ENCODE measurements around the gene PDE11A. TPM values are rescaled to one million over a fixed set of nuclear protein-coding genes. Genes with fewer than 3 reads are reported as not detected.

Gene PDE11A
- total RNA-seq, 1 donor from 2014 or later: 2.0 TPM

DNA sequence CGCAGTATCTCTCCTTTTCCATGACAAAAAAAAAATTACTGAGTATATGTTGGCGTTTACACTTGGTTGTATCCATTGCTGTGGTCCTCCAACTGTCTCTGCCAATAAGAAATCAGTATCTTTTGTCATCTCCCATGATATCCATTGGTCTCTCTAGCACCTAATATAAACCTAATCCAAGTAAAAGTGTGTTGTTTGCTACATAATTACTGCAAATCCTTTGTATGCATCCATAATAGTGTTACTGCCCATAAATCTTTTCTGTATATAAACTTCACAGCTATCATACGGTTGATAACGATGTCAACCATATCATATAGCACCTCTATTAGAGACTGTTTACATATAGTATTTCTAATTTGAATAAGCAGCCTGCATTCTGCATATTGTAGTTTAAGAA lies 453.1 kb downstream of the PDE11A start:
- Mint-ChIP-seq H3K27ac (no peak overlapping the region), H3K4me1 (ENCODE audit: unreplicated experiment) (peaks cover 21% of the 10 kb centered on the region), H3K9me3 (no peaks in the 10 kb centered on the region), H3K36me3 (peaks cover 4% of the 10 kb centered on the region), H3K4me3 (peak overlapping the region; percentile 97), H3K27me3 (no peaks in the 10 kb centered on the region)
- TF ChIP-seq, protein P1, sequence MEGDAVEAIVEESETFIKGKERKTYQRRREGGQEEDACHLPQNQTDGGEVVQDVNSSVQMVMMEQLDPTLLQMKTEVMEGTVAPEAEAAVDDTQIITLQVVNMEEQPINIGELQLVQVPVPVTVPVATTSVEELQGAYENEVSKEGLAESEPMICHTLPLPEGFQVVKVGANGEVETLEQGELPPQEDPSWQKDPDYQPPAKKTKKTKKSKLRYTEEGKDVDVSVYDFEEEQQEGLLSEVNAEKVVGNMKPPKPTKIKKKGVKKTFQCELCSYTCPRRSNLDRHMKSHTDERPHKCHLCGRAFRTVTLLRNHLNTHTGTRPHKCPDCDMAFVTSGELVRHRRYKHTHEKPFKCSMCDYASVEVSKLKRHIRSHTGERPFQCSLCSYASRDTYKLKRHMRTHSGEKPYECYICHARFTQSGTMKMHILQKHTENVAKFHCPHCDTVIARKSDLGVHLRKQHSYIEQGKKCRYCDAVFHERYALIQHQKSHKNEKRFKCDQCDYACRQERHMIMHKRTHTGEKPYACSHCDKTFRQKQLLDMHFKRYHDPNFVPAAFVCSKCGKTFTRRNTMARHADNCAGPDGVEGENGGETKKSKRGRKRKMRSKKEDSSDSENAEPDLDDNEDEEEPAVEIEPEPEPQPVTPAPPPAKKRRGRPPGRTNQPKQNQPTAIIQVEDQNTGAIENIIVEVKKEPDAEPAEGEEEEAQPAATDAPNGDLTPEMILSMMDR (conservative IDR thresholded peaks at IDR 0.05): no peak
- DNase-seq (ENCODE audit: extremely low spot score, unreplicated experiment): no peak

DNA sequence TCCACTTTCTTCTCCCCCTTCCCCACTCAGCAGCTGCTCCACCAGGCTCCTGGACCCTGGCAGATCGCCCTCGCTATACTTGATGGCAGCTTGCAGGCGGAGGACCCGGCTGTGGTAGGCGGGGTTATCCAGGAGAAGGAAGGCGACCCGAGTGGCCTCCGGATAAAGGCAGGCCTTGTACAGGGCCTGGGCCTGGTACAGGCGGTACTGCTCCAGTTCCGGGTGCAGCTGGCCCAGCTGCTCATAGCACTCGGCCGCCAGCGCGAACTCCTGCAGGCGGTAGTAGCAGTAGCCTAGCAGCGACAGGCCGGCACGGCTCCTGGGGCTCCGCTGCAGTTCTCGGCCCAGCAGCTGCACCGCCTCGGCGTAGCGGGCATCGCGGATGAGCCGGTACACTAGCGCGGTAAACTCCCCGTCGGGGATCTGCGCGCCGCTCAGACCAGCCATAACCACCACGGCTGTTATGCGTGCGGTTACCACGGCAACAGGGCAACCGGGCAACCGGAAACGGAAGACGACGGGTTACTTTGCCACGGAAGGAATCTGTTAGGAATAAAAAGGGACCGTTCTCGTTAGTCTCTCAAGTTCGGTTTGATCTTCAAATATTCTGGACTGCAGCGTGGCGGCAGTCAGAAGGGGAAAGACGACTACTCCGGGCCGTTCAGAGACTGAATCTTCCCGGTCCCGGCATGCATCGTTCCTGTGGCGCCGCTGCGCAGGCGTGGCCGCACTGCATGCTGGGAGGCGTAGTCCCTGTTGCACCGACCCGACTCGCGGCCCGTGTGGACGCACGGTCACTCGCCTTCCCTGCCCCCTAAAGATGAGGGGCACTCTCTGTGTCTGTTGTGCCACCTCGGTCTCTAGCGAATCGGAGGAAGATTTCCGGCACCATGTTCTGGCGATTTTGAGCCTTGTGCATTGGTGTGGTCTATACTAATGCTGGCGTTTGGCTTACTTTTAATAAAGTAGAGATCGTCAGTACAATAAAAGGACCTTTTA lies 454.0 kb downstream of the PDE11A start:
- Mint-ChIP-seq H3K36me3 (peaks cover 4% of the 10 kb centered on the region), H3K4me3 (peak overlapping the region; percentile 97), H3K27me3 (no peaks in the 10 kb centered on the region), H3K9me3 (no peaks in the 10 kb centered on the region), H3K4me1 (ENCODE audit: unreplicated experiment) (peaks cover 16% of the 10 kb centered on the region), H3K27ac (peak overlapping the region; percentile 98)
- TF ChIP-seq, protein P1 (conservative IDR thresholded peaks at IDR 0.05): no peak
- peak; percentile 90 for DNase-seq (ENCODE audit: extremely low spot score, unreplicated experiment)

DNA sequence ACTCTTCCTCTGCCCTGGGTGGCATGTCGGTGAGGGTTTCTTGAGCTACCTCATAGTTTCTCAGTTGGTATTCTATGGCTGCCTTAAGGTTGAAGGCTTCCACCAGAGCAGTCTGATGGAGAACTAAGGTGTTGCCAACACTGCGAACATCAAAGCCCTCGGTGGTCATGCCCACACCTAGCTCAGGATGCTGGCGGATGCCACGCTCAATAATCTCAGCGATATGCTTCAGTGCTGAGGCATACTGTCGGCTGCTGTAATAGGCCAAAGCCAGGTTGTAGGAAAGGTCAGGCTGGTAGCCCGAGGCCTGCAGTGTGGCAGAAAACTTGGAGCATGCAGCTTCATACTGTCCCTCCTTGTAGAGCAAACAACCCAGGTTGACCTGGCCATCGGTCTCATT lies 454.7 kb downstream of the PDE11A start:
- H3K27ac Mint-ChIP-seq: no peak overlapping the region
- peak overlapping the region; percentile 97 for H3K4me3 Mint-ChIP-seq
- no peaks in the 10 kb centered on the region for H3K9me3 Mint-ChIP-seq
- H3K36me3 Mint-ChIP-seq: peaks cover 4% of the 10 kb centered on the region
- H3K27me3 Mint-ChIP-seq: no peaks in the 10 kb centered on the region
- TF ChIP-seq, protein P1 (conservative IDR thresholded peaks at IDR 0.05): no peak
- peaks cover 11% of the 10 kb centered on the region for H3K4me1 Mint-ChIP-seq (ENCODE audit: unreplicated experiment)
- no peak for DNase-seq (ENCODE audit: extremely low spot score, unreplicated experiment)

DNA sequence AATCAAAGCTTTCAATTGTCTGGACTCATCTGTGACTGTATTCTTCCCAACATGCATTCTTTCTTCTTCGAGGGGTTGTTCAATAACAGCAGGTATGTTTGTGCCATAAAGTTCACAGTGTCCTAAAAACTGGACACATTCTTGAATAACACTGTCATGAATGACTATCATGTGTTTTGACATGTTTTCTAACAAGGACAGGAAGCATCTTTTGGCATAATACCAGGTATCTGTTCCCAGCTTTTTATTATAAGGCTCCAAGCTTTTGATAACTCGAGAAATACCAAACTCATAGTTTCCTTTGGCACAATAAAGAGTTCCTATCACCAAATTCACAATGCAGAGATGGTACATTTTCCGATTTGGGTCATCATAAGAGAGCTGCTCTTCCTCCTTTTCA lies 455.8 kb downstream of the PDE11A start:
- TF ChIP-seq, protein P1 (conservative IDR thresholded peaks at IDR 0.05): no peak
- Mint-ChIP-seq H3K27ac (no peak overlapping the region), H3K36me3 (peaks cover 4% of the 10 kb centered on the region), H3K9me3 (no peaks in the 10 kb centered on the region), H3K4me3 (peak overlapping the region; percentile 64), H3K27me3 (no peaks in the 10 kb centered on the region), H3K4me1 (ENCODE audit: unreplicated experiment) (peaks cover 10% of the 10 kb centered on the region)
- no peak for DNase-seq (ENCODE audit: extremely low spot score, unreplicated experiment)

DNA sequence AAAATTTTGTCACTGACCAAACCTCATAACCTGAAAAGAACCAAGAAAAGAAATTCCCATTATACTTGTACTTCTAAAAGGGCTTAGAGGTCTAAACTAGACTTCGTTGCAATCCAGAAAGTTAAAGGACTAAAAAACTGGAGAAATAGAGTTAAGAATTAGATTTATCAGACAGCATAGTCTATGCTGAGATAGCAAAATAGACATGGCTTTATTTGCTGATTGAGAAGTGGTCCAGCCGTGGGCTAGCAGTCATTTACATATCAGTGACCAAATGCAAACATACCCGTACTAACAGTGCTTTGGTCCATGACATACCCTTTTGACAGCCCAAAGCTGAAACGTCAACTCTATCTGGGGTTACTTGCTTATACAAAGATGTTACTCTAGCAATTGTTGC lies 456.5 kb downstream of the PDE11A start:
- Mint-ChIP-seq H3K27me3 (no peaks in the 10 kb centered on the region), H3K27ac (no peak overlapping the region), H3K4me3 (peak overlapping the region; percentile 64), H3K4me1 (ENCODE audit: unreplicated experiment) (peaks cover 10% of the 10 kb centered on the region), H3K36me3 (peaks cover 4% of the 10 kb centered on the region), H3K9me3 (no peaks in the 10 kb centered on the region)
- TF ChIP-seq, protein P1 (conservative IDR thresholded peaks at IDR 0.05): no peak
- DNase-seq (ENCODE audit: extremely low spot score, unreplicated experiment): no peak

All from type B pancreatic cell (in vitro differentiated cells).